Liver (tissue), 3 donors: Measurements from ENCODE around the gene PLA2G4E.

Experiments
- CTCF ChIP-seq: fragments of 150-350 bp; IDR thresholded peaks from 2 replicates; pipeline ENCODE4 v1.5.1; 2017; ENCODE audit warnings: improper control_type of control experiment, low read depth, low read length; ENCODE audit not compliant: missing input control
- RAD21 ChIP-seq, 2 donors: IDR thresholded peaks; 2 replicates each; pipeline ENCODE4 v1.6.1; 2016; ENCODE audit warnings: antibody characterized with exemption in 2 of 2, mild to moderate bottlenecking in 2 of 2
- RXRA ChIP-seq, 2 donors: IDR thresholded peaks; 2 replicates each; pipeline ENCODE4 v1.6.1; 2017 to 2018; ENCODE audit warnings: antibody characterized with exemption in 2 of 2, mild to moderate bottlenecking in 1 of 2
- YY1 ChIP-seq: IDR thresholded peaks from 2 replicates; pipeline ENCODE4 v1.6.1; 2016; ENCODE audit warnings: antibody characterized with exemption, mild to moderate bottlenecking
- TF ChIP-seq, protein P1 (sequence below): IDR thresholded peaks from 2 replicates; pipeline ENCODE4 v1.6.1; 2016; ENCODE audit warnings: antibody characterized with exemption
- TF ChIP-seq, protein P2 (sequence below): IDR thresholded peaks from 2 replicates; pipeline ENCODE4 v1.6.1; 2016; ENCODE audit warnings: antibody characterized with exemption, mild to moderate bottlenecking
- donor health status: healthy.
- donor health status: healthy.

- TF ChIP-seq CTCF (peak; percentile 35), RAD21 (IDR thresholded peaks at IDR 0.05) (peak; percentile 45 to 77), YY1 (no peak), RXRA (IDR thresholded peaks at IDR 0.05) (no peak)
- TF ChIP-seq, protein P1, sequence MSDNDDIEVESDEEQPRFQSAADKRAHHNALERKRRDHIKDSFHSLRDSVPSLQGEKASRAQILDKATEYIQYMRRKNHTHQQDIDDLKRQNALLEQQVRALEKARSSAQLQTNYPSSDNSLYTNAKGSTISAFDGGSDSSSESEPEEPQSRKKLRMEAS = no peak
- TF ChIP-seq, protein P2, sequence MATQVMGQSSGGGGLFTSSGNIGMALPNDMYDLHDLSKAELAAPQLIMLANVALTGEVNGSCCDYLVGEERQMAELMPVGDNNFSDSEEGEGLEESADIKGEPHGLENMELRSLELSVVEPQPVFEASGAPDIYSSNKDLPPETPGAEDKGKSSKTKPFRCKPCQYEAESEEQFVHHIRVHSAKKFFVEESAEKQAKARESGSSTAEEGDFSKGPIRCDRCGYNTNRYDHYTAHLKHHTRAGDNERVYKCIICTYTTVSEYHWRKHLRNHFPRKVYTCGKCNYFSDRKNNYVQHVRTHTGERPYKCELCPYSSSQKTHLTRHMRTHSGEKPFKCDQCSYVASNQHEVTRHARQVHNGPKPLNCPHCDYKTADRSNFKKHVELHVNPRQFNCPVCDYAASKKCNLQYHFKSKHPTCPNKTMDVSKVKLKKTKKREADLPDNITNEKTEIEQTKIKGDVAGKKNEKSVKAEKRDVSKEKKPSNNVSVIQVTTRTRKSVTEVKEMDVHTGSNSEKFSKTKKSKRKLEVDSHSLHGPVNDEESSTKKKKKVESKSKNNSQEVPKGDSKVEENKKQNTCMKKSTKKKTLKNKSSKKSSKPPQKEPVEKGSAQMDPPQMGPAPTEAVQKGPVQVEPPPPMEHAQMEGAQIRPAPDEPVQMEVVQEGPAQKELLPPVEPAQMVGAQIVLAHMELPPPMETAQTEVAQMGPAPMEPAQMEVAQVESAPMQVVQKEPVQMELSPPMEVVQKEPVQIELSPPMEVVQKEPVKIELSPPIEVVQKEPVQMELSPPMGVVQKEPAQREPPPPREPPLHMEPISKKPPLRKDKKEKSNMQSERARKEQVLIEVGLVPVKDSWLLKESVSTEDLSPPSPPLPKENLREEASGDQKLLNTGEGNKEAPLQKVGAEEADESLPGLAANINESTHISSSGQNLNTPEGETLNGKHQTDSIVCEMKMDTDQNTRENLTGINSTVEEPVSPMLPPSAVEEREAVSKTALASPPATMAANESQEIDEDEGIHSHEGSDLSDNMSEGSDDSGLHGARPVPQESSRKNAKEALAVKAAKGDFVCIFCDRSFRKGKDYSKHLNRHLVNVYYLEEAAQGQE = no peak
These were observed 64.9 kb downstream of the PLA2G4E start for GRCh38 chr15:41955807-41956525.
